ENCODE data around the gene DPP6.

- no peak for TF ChIP-seq CTCF (conservative IDR thresholded peaks at IDR 0.05)
- TF ChIP-seq EZH2 (IDR thresholded peaks at IDR 0.05; ENCODE audit: low read depth) = no peak
These were observed 857.3 kb downstream of the DPP6 start for GRCh38 chr7:154909241-154910105.
